HUES6 (cell line): ENCODE measurements around the gene NFE2.

ENCODE experiments used
- H3K27ac ChIP-seq: 2 replicates; pipeline ENCODE4 v1.7.0; 2013; ENCODE audit warnings: low read depth, mild to moderate bottlenecking, low read length, inconsistent platforms
- H3K27me3 ChIP-seq: 2 replicates; pipeline ENCODE4 v1.6.1; 2013; ENCODE audit warnings: low read length; ENCODE audit not compliant: control insufficient read depth, insufficient read depth
- H3K36me3 ChIP-seq: 2 replicates; pipeline ENCODE4 v1.6.1; 2013; ENCODE audit warnings: low read length; ENCODE audit not compliant: control insufficient read depth, insufficient read depth
- H3K4me1 ChIP-seq: 2 replicates; pipeline ENCODE4 v1.6.1; 2013; ENCODE audit warnings: low read length; ENCODE audit not compliant: control insufficient read depth, insufficient read depth
- H3K4me3 ChIP-seq: 2 replicates; pipeline ENCODE4 v1.5.1; 2013; ENCODE audit warnings: low read depth, low read length
- H3K9ac ChIP-seq: one replicate; pipeline ENCODE4 v1.6.1; 2013; ENCODE audit warnings: mild to moderate bottlenecking, low read length
- H3K9me3 ChIP-seq: 2 replicates; pipeline ENCODE4 v1.6.1; 2013; ENCODE audit warnings: low read depth, low read length; ENCODE audit not compliant: control insufficient read depth, insufficient read depth

The NFE2 gene

DNA sequence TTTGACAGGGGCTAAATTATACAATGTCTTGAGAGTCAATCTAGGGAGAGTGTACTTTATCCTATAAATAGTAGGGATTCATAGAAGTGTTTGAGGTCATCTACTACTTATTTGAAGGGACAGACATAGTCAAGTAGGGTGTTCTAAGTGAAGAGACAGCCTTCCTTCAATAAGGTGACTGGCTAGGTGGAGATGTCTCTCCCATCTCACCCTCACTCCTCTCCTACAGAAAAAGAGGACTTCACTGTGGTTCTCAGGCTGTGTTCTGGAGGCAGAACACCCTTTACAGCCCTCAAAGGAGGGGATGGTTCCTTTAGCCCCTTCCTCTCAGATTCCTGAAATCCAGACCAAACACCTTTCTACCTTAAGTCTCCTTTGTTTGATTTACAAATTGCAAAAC, 2.8 kb upstream of the NFE2 start:
- H3K9me3 ChIP-seq, result no peaks in the 10 kb centered on the region
- H3K27me3 ChIP-seq, result no peaks in the 10 kb centered on the region
- H3K27ac ChIP-seq, result no peak overlapping the region
- no peak overlapping the region for H3K4me3 ChIP-seq
- H3K4me1 ChIP-seq, result peaks cover 50% of the 10 kb centered on the region
- H3K36me3 ChIP-seq, result no peaks in the 10 kb centered on the region
- H3K9ac ChIP-seq, result no peak overlapping the region

GRCh38 chr12:54301428-54302048, 723 bp upstream of the NFE2 start:
- Histone ChIP-seq H3K27ac (peak overlapping the region; percentile 70; the same call in 1 of the 2 replicates), H3K9ac (peak overlapping the region; percentile 93), H3K9me3 (no peaks in the 10 kb centered on the region), H3K4me1 (peaks cover 43% of the 10 kb centered on the region), H3K4me3 (peak overlapping the region; percentile 65), H3K36me3 (no peaks in the 10 kb centered on the region), H3K27me3 (no peaks in the 10 kb centered on the region)

- H3K4me1 ChIP-seq, result peaks cover 43% of the 10 kb centered on the region
- H3K27ac ChIP-seq, result no peak overlapping the region; the same call in 1 of the 2 replicates
- no peaks in the 10 kb centered on the region for H3K36me3 ChIP-seq
- H3K27me3 ChIP-seq, result no peaks in the 10 kb centered on the region
- H3K4me3 ChIP-seq, result peak overlapping the region; percentile 65
- H3K9ac ChIP-seq, result peak overlapping the region; percentile 10
- no peaks in the 10 kb centered on the region for H3K9me3 ChIP-seq
Observed at GRCh38 chr12:54300225-54300731, 537 bp downstream of the NFE2 start.

- Histone ChIP-seq H3K36me3 (no peaks in the 10 kb centered on the region), H3K4me1 (peaks cover 41% of the 10 kb centered on the region), H3K27me3 (no peaks in the 10 kb centered on the region), H3K9me3 (no peaks in the 10 kb centered on the region), H3K4me3 (peak overlapping the region; percentile 65), H3K9ac (peak overlapping the region; percentile 10), H3K27ac (no peak overlapping the region; the same call in 1 of the 2 replicates)
Observed at GRCh38 chr12:54299515-54300224, 1.1 kb downstream of the NFE2 start.

DNA sequence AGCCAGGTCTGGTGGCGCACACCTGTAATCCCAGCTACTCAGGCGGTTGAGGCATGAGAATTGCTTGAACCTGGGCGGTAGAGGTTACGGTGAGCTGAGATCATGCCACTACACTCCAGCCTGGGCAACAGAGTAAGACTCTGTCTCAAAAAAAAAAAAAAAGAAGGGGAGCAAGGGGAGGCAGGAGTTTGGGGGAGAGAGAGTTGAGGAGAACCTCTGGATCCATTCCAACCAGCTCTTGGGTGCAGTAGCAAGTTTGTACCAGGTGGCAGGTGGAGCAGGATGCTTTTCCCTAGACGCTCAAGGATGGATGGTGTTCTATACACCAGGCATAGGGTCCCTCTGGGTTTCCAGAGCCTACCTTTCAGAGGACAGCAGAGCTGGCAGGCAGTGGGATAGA, 1.9 kb downstream of the NFE2 start:
- Histone ChIP-seq H3K9ac (no peak overlapping the region), H3K9me3 (no peaks in the 10 kb centered on the region), H3K27me3 (no peaks in the 10 kb centered on the region), H3K27ac (no peak overlapping the region), H3K4me3 (no peak overlapping the region), H3K4me1 (peaks cover 34% of the 10 kb centered on the region), H3K36me3 (no peaks in the 10 kb centered on the region)

GRCh38 chr12:54296393-54297099, 4.3 kb downstream of the NFE2 start:
- Histone ChIP-seq H3K4me1 (peaks cover 17% of the 10 kb centered on the region), H3K9me3 (no peaks in the 10 kb centered on the region), H3K27me3 (no peaks in the 10 kb centered on the region), H3K27ac (no peak overlapping the region), H3K9ac (no peak overlapping the region), H3K36me3 (no peaks in the 10 kb centered on the region; the same call in 1 of the 2 replicates), H3K4me3 (no peak overlapping the region)

DNA sequence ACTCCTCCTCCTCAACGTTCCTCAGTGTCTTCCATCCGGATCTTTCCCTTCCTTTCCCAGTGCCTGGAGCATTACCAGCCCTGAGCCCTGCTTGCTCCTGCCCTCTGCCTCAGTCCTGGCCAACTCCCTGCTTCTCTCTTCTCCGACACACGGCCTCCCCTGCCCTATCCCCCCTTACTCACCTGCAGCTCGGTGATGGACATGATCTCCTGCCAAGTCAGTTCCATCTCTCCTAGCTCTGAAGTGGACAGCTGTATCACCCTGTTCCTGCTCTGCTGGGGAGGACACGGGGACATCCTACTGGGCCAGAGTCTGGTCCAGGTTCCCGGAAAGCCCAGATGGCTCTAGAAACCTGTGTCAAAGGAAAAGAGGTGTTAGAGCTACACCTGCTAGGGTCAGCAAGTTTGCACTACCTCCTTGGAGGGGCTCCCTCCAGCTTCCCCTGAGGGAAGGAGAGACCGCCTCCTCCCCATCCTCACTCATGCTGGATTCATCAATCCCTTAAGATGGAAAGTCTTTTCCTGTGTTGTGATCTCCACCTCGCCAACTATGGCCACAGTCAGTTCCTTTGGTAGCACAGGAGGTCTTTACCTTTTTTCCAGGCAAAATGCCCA, 5.8 kb downstream of the NFE2 start:
- H3K9ac ChIP-seq, result no peak overlapping the region

GRCh38 chr12:54294152-54294952, 6.5 kb downstream of the NFE2 start:
- Histone ChIP-seq H3K27ac (no peak overlapping the region), H3K4me1 (no peaks in the 10 kb centered on the region; the same call in 1 of the 2 replicates), H3K9ac (no peak overlapping the region), H3K27me3 (no peaks in the 10 kb centered on the region), H3K9me3 (no peaks in the 10 kb centered on the region), H3K4me3 (no peak overlapping the region), H3K36me3 (no peaks in the 10 kb centered on the region; the same call in 1 of the 2 replicates)

More for the DNA sequence above, 5.8 kb downstream of the NFE2 start:
- Histone ChIP-seq H3K36me3 (no peaks in the 10 kb centered on the region; the same call in 1 of the 2 replicates), H3K4me3 (no peak overlapping the region), H3K4me1 (peaks cover 6% of the 10 kb centered on the region), H3K9me3 (no peaks in the 10 kb centered on the region), H3K27me3 (no peaks in the 10 kb centered on the region), H3K27ac (no peak overlapping the region)

DNA sequence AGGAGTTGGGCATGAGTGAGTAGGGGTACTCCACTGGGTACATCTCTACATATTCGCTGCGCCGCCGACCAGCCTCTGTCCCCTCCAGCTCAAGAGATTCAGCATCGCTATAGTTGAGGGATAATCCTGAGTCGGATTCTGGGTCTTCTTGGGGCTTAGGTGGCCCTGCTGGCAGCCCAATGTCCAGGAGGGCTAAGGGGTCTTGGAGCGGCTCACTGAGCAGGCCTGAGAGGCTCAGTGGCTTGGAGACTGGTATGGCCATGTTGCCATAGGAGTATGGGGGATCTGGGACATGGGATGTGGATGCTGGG, 7.9 kb downstream of the NFE2 start:
- Histone ChIP-seq H3K4me3 (no peak overlapping the region), H3K36me3 (peaks cover under 1% of the 10 kb centered on the region), H3K27ac (no peak overlapping the region), H3K4me1 (no peaks in the 10 kb centered on the region; the same call in 1 of the 2 replicates), H3K9ac (no peak overlapping the region), H3K9me3 (no peaks in the 10 kb centered on the region), H3K27me3 (no peaks in the 10 kb centered on the region)
